ENCODE data around the gene BMPER.

DNA sequence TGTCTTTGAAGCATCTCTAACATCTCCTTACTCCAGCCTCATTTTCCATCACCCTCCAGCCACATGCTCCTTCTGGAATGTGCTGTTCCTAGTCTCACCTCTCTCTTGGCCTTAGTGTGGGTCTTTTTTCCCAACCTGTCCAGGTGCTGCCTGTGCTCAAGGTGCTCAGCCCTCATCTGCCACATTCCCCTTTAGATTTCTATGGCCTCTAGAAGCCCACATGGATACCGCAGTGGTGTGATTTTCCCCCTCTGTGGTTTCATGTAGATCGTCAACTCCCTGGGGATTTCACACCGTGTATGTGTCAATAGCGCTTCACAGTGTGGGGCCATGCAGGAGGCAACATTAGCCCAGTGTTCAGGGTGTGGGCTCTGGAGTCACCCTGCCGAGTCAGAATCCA lies 32.5 kb downstream of the BMPER start:
- TF ChIP-seq, protein P1, sequence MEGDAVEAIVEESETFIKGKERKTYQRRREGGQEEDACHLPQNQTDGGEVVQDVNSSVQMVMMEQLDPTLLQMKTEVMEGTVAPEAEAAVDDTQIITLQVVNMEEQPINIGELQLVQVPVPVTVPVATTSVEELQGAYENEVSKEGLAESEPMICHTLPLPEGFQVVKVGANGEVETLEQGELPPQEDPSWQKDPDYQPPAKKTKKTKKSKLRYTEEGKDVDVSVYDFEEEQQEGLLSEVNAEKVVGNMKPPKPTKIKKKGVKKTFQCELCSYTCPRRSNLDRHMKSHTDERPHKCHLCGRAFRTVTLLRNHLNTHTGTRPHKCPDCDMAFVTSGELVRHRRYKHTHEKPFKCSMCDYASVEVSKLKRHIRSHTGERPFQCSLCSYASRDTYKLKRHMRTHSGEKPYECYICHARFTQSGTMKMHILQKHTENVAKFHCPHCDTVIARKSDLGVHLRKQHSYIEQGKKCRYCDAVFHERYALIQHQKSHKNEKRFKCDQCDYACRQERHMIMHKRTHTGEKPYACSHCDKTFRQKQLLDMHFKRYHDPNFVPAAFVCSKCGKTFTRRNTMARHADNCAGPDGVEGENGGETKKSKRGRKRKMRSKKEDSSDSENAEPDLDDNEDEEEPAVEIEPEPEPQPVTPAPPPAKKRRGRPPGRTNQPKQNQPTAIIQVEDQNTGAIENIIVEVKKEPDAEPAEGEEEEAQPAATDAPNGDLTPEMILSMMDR (IDR thresholded peaks at IDR 0.05): no peak
- TF ChIP-seq POLR2A (IDR thresholded peaks at IDR 0.05): no peak

All from tibial nerve (tissue), 3 donors.